ENCODE data around the gene MTMR2.

GRCh38 chr11:95937358-95937757 lies 13.5 kb upstream of the MTMR2 start:
- no peak for TF ChIP-seq POLR2A (IDR thresholded peaks at IDR 0.05)
- TF ChIP-seq CTCF (IDR thresholded peaks at IDR 0.05) = no peak

Data from prostate gland (tissue), 2 donors.